PC-3 (cell line): ENCODE measurements around the gene MCL1. TPM values are rescaled to one million over a fixed set of nuclear protein-coding genes. Genes with fewer than 3 reads are reported as not detected.

Experiments used
- ATAC-seq: fragments of 200-7000 bp; cut with Tn5 transposase; 2 replicates; pipeline ENCODE4 v1.9.1; 2020; ENCODE audit warnings: mild to moderate bottlenecking, moderate library complexity
- BruUV-seq: library from RNA; stranded (reverse); fragments of 400-500 nt; replicated peaks from 2 replicates; lab custom pipeline; 2021; lab: Mats Ljungman, UMichigan
- CTCF ChIA-PET: fragments of 300-600 bp; sonication (Branson Sonifier 250); formaldehyde crosslinking; loops from one replicate; lab custom pipeline; 2022; ENCODE audit warnings: antibody characterized with exemption; lab: Charles Lee
- POLR2A ChIA-PET: fragments of 300-600 bp; sonication (Branson Sonifier 250); formaldehyde crosslinking; loops from one replicate; lab custom pipeline; 2022; ENCODE audit warnings: antibody characterized with exemption; ENCODE audit not compliant: unreplicated experiment; lab: Charles Lee
- DNase-seq: peaks from one replicate; pipeline ENCODE4 v3.0.0-alpha.2; 2015
- H2AFZ ChIP-seq: fragments of 300-600 bp; sonication (generic); 2 replicates; pipeline ENCODE4 v1.6.0; 2016; ENCODE audit warnings: antibody characterized with exemption, low read length
- H3F3A ChIP-seq: fragments of 300-600 bp; sonication (generic); one replicate; pipeline ENCODE4 v1.6.0; 2017; ENCODE audit warnings: antibody characterized with exemption, low read length, control low read depth, mild to moderate bottlenecking; ENCODE audit not compliant: unreplicated experiment
- H3K27ac ChIP-seq: fragments of 300-600 bp; sonication (generic); 2 replicates; pipeline ENCODE4 v1.5.1; 2016; ENCODE audit warnings: mild to moderate bottlenecking, low read length
- H3K27me3 ChIP-seq: fragments of 300-600 bp; sonication (generic); 2 replicates; pipeline ENCODE4 v1.6.1; 2016; ENCODE audit warnings: low read length, mixed read lengths
- H3K36me3 ChIP-seq: fragments of 300-600 bp; sonication (generic); 2 replicates; pipeline ENCODE4 v1.6.1; 2016; ENCODE audit warnings: low read depth, mixed run types, low read length, mixed read lengths
- H3K4me1 ChIP-seq: fragments of 300-600 bp; sonication (generic); 2 replicates; pipeline ENCODE4 v1.5.1; 2016; ENCODE audit warnings: low read length; ENCODE audit not compliant: insufficient read depth
- H3K4me2 ChIP-seq: fragments of 300-600 bp; sonication (generic); 2 replicates; pipeline ENCODE4 v1.6.0; 2016; ENCODE audit warnings: low read length
- H3K4me3 ChIP-seq: fragments of 300-600 bp; sonication (generic); 2 replicates; pipeline ENCODE4 v1.5.1; 2016; ENCODE audit warnings: mild to moderate bottlenecking, low read length, mixed read lengths
- H3K79me2 ChIP-seq: fragments of 300-600 bp; sonication (generic); 2 replicates; pipeline ENCODE4 v1.6.1; 2017; ENCODE audit warnings: low read length, mixed read lengths
- H3K9ac ChIP-seq: fragments of 300-600 bp; sonication (generic); 2 replicates; pipeline ENCODE4 v1.6.0; 2016; ENCODE audit warnings: mild to moderate bottlenecking, low read length
- H3K9me2 ChIP-seq: fragments of 300-600 bp; sonication (generic); replicated peaks from 2 replicates; pipeline ENCODE4 v1.6.1; 2016; ENCODE audit warnings: mixed run types, low read length, mixed read lengths
- H3K9me3 ChIP-seq: fragments of 300-600 bp; sonication (generic); 2 replicates; pipeline ENCODE4 v1.6.1; 2016; ENCODE audit warnings: low read length, mixed read lengths
- H4K20me1 ChIP-seq: fragments of 300-600 bp; sonication (generic); 2 replicates; pipeline ENCODE4 v1.6.1; 2016; ENCODE audit warnings: low read length, mixed read lengths
- CTCF ChIP-seq: fragments of 300-600 bp; sonication (generic); conservative IDR thresholded peaks from 2 replicates; pipeline ENCODE4 v1.5.1; 2017; ENCODE audit warnings: antibody characterized with exemption, low read depth, mild to moderate bottlenecking, low read length
- EZH2 ChIP-seq: fragments of 300-600 bp; sonication (generic); IDR thresholded peaks from one replicate; pipeline ENCODE4 v1.6.1; 2017; ENCODE audit warnings: antibody characterized with exemption, mild to moderate bottlenecking, low read length; ENCODE audit not compliant: unreplicated experiment
- EZH2phosphoT487 ChIP-seq: fragments of 300-600 bp; sonication (generic); IDR thresholded peaks from 2 replicates; pipeline ENCODE4 v1.6.1; 2018; ENCODE audit warnings: mild to moderate bottlenecking, antibody characterized with exemption, low read length, borderline replicate concordance
- intact Hi-C: fragments of 100-400 bp; cut with micrococcal nuclease; formaldehyde crosslinking; loops from 2 replicates; pipeline ENCODE4 v1.9.0; 2023
- microRNA-seq: library from miRNA; unstranded; fragments of <30 nt; microRNA quantifications from one replicate; pipeline ENCODE4 v1.1.0, GENCODE V29; 2020; ENCODE audit not compliant: unreplicated experiment
- total RNA-seq: library from RNA; depleted of rRNA; stranded (reverse); fragments of >200 nt; gene quantifications from 2 replicates; pipeline ENCODE4 v1.2.3, GENCODE V29; 2014; rRNA removed

The MCL1 gene
- total RNA-seq, 1 experiment from 2014 or later = 285 TPM

- Histone ChIP-seq H2AFZ (no peak overlapping the region), H3K9me2 (no peaks in the 10 kb centered on the region), H3K4me1 (peaks cover 13% of the 10 kb centered on the region; the same call in 1 of the 2 replicates), H3K27me3 (no peaks in the 10 kb centered on the region), H3K4me2 (no peak overlapping the region), H3K4me3 (no peak overlapping the region), H3K79me2 (no peaks in the 10 kb centered on the region), H4K20me1 (no peaks in the 10 kb centered on the region), H3K36me3 (no peaks in the 10 kb centered on the region), H3K27ac (no peak overlapping the region), H3K9me3 (no peaks in the 10 kb centered on the region), H3K9ac (no peak overlapping the region), H3F3A (peaks cover 5% of the 10 kb centered on the region)
- POLR2A ChIA-PET = no interaction called here
- TF ChIP-seq EZH2 (no peak), CTCF (no peak), EZH2phosphoT487 (no peak)
- intact Hi-C loops = loop anchor here (5.0 kb wide), 1 partner anchor 38 kb away; the partner anchor contains the start of gene TARS2
- BruUV-seq = no TSS peak
- CTCF ChIA-PET = no interaction called here
- ATAC-seq = no peak
- no peak for DNase-seq
Observed at GRCh38 chr1:150525348-150525747, 54.1 kb downstream of the MCL1 start.

Small RNA genes within 50 kb of the gene (microRNA-seq; reads per million reads assigned to microRNA genes)
- gene MIR4257 = not detected

Other genes starting within 250 kb of the MCL1 start
- 12.5 and 12.6 TPM in 2 replicates for gene RPRD2, start 215.5 kb downstream of the MCL1 start, total RNA-seq
- gene TARS2, start 92.2 kb downstream of the MCL1 start, total RNA-seq = 56.2 and 61.6 TPM in 2 replicates
- 2.3 and 3.7 TPM in 2 replicates for gene ECM1, start 71.5 kb downstream of the MCL1 start, total RNA-seq
- 0.73 TPM in 1 of 2 replicates, not detected in the other for gene FALEC, start 63.9 kb downstream of the MCL1 start, total RNA-seq
- 0.81 and 0.87 TPM in 2 replicates for gene ADAMTSL4, start 30.2 kb downstream of the MCL1 start, total RNA-seq
- 194 and 232 TPM in 2 replicates for gene ENSA, start 50.0 kb upstream of the MCL1 start, total RNA-seq
- 9.6 and 15.6 TPM in 2 replicates for gene GOLPH3L, start 117.5 kb upstream of the MCL1 start, total RNA-seq
- gene HORMAD1, start 141.3 kb upstream of the MCL1 start, total RNA-seq = not detected in 2 replicates
- gene CTSS, start 186.2 kb upstream of the MCL1 start, total RNA-seq = 0.46 TPM in 1 of 2 replicates, not detected in the other
- 2.0 and 5.6 TPM in 2 replicates for gene CTSK, start 228.7 kb upstream of the MCL1 start, total RNA-seq